Body of pancreas (tissue), 4 donors: Measurements from ENCODE around the gene SPRING1.

Experiments used
- CTCF ChIP-seq, 7 experiments: fragments of 450-650 bp in 4 of 7; fragments of 200-600 bp in 3 of 7; sonication (generic) in 3 of 7; IDR thresholded peaks; one replicate each; pipeline ENCODE4 v1.5.1; 2016 to 2019; ENCODE audit warnings: antibody characterized with exemption in 7 of 7
- POLR2A ChIP-seq, 3 donors: fragments of 450-650 bp; IDR thresholded peaks; one replicate each; pipeline ENCODE4 v1.6.1; 2016; ENCODE audit warnings: antibody characterized with exemption in 3 of 3, mild to moderate bottlenecking in 2 of 3

- TF ChIP-seq CTCF (IDR thresholded peaks at IDR 0.05) (no peak), POLR2A (IDR thresholded peaks at IDR 0.05) (no peak)
These were observed 48.3 kb downstream of the SPRING1 start for GRCh38 chr12:116689521-116689920.
